H1 (cell line): ENCODE results near the gene PML. TPM values are rescaled to one million over a fixed set of nuclear protein-coding genes. Genes with fewer than 3 reads are reported as not detected.

Experiments
- CREB1 ChIP-seq: IDR thresholded peaks from 2 replicates; pipeline ENCODE4 v1.6.1; 2012; ENCODE audit warnings: inconsistent platforms
- EZH2 ChIP-seq: fragments of 200-600 bp; sonication (generic); IDR thresholded peaks from 2 replicates; pipeline ENCODE4 v1.7.1; 2012; ENCODE audit warnings: low read depth, mild to moderate bottlenecking, moderate library complexity, low read length, inconsistent platforms; ENCODE audit not compliant: severe bottlenecking
- HDAC6 ChIP-seq: IDR thresholded peaks from one replicate; pipeline ENCODE4 v1.7.1; 2012; ENCODE audit warnings: low read depth, mild to moderate bottlenecking, inconsistent platforms, low read length, moderate library complexity
- RNF2 ChIP-seq: fragments of 200-900, 300-1000 bp; sonication (generic); IDR thresholded peaks from 2 replicates; pipeline ENCODE4 v1.7.1; 2016; ENCODE audit warnings: borderline replicate concordance, low read depth, mild to moderate bottlenecking, antibody characterized with exemption, low read length; ENCODE audit not compliant: poor library complexity, severe bottlenecking; ENCODE audit errors: missing control alignments
- RXRA ChIP-seq: IDR thresholded peaks from 2 replicates; pipeline ENCODE4 v1.6.1; 2011; ENCODE audit warnings: low read depth, mild to moderate bottlenecking, low read length, moderate library complexity; ENCODE audit not compliant: insufficient read depth
- SP2 ChIP-seq: IDR thresholded peaks from 2 replicates; pipeline ENCODE4 v1.6.1; 2012; ENCODE audit warnings: mild to moderate bottlenecking, low read length, inconsistent platforms
- TAF7 ChIP-seq: optimal IDR thresholded peaks from 2 replicates; pipeline ENCODE3; 2011; ENCODE audit warnings: low read depth, mild to moderate bottlenecking, inconsistent platforms, low read length, moderate library complexity, borderline replicate concordance
- polyA plus RNA-seq, 7 experiments: library from polyadenylated mRNA; depleted of rRNA in 3 of 7; stranded (reverse) in 5 of 7; unstranded in 2 of 7; fragments of >200 nt in 5 of 7; fragments of 200-250 nt in 2 of 7; gene quantifications; 1 replicate in 5 of 7; 2 replicates in 1 of 7; 4 replicates in 1 of 7; pipeline versions ENCODE4 v1.2.1 to v1.2.3, GENCODE V29; 2011 to 2013; ENCODE audit warnings: missing spikeins in 2 of 7, mixed read lengths in 2 of 7
- total RNA-seq: library from RNA; stranded (reverse); fragmentation: NEBNext Ultra II Directional; extraction: Animal tissue kit (Norgen Biotek cat#: 25700); gene quantifications from 2 replicates; pipeline ENCODE4 v1.2.1, GENCODE V29; 2021

Gene PML
- total and polyA plus RNA-seq, 2 of the 8 experiments (the other 6 are each of a cell fraction or from before 2014, with no cell fraction given), result 14.9 to 30.3 TPM

DNA sequence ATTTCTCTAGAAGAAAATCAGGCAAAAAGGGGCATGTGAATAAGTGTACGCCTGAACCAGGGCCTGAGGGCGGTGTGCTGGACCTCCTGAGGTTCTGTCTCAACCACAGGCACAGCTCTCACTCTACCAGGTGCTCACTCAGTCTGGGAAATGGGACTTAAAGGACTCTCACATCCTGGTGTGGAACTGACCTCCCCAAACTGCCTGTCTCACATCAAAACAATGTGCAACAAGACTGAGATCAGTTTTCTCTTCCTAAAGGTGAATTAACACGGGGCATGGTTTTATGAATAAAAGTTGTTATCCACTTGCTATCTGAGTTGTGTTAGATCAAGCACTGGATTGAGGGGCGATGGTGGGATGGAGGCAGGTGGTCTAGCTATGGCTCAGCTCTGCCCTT, 7.3 kb upstream of the PML start (continued):
- no peak for TF ChIP-seq EZH2
- no peak for TF ChIP-seq TAF7
- no peak for TF ChIP-seq CREB1
- TF ChIP-seq HDAC6, result no peak
- no peak for TF ChIP-seq SP2
- TF ChIP-seq RNF2, result no peak
- no peak for TF ChIP-seq RXRA
